ENCODE measurements around the gene FASTKD3. TPM values are rescaled to one million over a fixed set of nuclear protein-coding genes. Genes with fewer than 3 reads are reported as not detected.

The FASTKD3 gene
- total RNA-seq, 1 experiment from 2014 or later: 9.9 TPM

DNA sequence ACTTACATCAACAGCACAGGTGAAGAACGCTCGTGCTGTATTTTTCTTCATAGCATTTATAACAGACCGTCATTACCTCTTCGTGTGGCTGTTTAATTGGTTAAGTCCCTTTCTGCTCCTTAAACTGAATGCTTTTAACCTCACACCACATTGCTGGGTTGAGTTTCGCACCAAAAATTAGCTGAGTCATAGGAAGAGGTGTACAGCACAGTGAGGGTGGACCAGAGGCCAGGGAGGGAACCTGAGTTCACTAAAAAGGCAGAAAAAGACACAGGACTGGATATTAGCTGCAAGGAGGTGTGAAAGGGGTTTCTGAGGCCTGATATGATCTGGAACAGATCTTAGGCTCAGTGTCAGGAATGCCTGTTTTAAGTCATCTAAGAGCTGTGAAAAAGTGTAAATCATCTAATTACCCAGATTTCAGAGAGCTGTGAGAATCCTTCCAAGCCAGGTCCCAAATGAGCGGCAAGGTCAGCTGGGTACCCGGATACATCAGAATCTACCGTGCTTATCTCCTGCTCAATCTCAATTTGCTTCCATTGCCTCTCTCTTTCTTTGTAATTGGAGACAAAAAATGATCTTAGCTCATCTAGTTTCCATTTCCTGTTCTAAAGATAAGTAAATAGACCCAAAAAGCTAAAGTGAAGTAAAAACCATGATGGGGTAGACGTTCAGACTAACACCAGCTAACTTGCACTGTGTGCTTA, 10.8 kb downstream of the FASTKD3 start:
- Histone ChIP-seq H3K4me1 (ENCODE audit: control insufficient read depth, insufficient read depth, low read length) (no peaks in the 10 kb centered on the region; the same call in 1 of the 2 replicates), H3K4me3 (ENCODE audit: low read depth in 2 of 2, low read length in 2 of 2) (no peak overlapping the region), H3K27ac (ENCODE audit: low read length) (no peak overlapping the region), H3K27me3 (ENCODE audit: control insufficient read depth, insufficient read depth, low read length) (no peaks in the 10 kb centered on the region), H3K9me3 (ENCODE audit: control insufficient read depth, insufficient read depth, low read depth, low read length) (no peaks in the 10 kb centered on the region), H3K36me3 (ENCODE audit: control insufficient read depth, insufficient read depth, low read length) (peaks cover 32% of the 10 kb centered on the region)
- no peak for TF ChIP-seq TCF7L2 (IDR thresholded peaks at IDR 0.05; ENCODE audit: low read depth, low read length)
- TF ChIP-seq POLR2AphosphoS5 (IDR thresholded peaks at IDR 0.05; ENCODE audit: low read depth, low read length): no peak
- TF ChIP-seq, protein P1, sequence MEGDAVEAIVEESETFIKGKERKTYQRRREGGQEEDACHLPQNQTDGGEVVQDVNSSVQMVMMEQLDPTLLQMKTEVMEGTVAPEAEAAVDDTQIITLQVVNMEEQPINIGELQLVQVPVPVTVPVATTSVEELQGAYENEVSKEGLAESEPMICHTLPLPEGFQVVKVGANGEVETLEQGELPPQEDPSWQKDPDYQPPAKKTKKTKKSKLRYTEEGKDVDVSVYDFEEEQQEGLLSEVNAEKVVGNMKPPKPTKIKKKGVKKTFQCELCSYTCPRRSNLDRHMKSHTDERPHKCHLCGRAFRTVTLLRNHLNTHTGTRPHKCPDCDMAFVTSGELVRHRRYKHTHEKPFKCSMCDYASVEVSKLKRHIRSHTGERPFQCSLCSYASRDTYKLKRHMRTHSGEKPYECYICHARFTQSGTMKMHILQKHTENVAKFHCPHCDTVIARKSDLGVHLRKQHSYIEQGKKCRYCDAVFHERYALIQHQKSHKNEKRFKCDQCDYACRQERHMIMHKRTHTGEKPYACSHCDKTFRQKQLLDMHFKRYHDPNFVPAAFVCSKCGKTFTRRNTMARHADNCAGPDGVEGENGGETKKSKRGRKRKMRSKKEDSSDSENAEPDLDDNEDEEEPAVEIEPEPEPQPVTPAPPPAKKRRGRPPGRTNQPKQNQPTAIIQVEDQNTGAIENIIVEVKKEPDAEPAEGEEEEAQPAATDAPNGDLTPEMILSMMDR (IDR thresholded peaks at IDR 0.05): no peak
- TF ChIP-seq REST (IDR thresholded peaks at IDR 0.05; ENCODE audit: insufficient read depth in 1 of 2, low read depth in 2 of 2, low read length in 1 of 2): no peak
- intact Hi-C loops (cut with micrococcal nuclease; ENCODE audit: unreplicated experiment) (no loop called here), in situ Hi-C loops (cut with HindIII; ENCODE audit: low pct_unique_long_range_greater_than_20kb, low sequenced_read_pairs) (no loop called here)
- DNase-seq (ENCODE audit: low read depth, low spot score) (no peak), ATAC-seq (no peak)
- ChIA-PET POLR2A (no interaction called here), CTCF (interaction anchor here (0.6 kb wide), 1 partner anchor 779 kb away, joined by 3 read pairs; no protein-coding TSS in a partner anchor)
- BruUV-seq (replicated peaks): no TSS peak

DNA sequence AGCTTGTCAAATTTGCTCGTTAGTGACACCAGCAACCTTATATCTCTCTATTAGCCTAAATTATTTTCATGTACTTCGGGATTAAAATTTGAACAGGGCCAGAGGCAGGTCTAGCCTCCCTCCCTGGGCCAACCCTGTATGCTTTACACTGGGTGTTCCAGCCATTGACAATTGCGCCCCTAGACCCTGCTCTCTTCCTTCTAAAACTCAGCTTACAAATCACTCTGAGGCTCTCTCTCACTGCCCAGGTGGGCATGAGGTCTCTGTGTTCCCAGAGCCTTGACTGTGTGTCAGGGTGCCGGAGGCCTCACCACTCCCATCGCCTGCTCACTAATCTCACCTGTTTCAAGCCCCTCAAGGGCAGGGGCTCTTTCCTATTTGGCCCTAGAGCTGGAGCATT, 11.5 kb downstream of the FASTKD3 start:
- intact Hi-C loops (cut with micrococcal nuclease; ENCODE audit: unreplicated experiment): no loop called here
- Histone ChIP-seq H3K27me3 (ENCODE audit: control insufficient read depth, insufficient read depth, low read length) (no peaks in the 10 kb centered on the region), H3K4me1 (ENCODE audit: control insufficient read depth, insufficient read depth, low read length) (no peaks in the 10 kb centered on the region; the same call in 1 of the 2 replicates), H3K27ac (ENCODE audit: low read length) (no peak overlapping the region), H3K9me3 (ENCODE audit: control insufficient read depth, insufficient read depth, low read depth, low read length) (no peaks in the 10 kb centered on the region), H3K36me3 (ENCODE audit: control insufficient read depth, insufficient read depth, low read length) (peaks cover 26% of the 10 kb centered on the region), H3K4me3 (ENCODE audit: low read depth in 2 of 2, low read length in 2 of 2) (no peak overlapping the region)
- in situ Hi-C loops (cut with HindIII; ENCODE audit: low pct_unique_long_range_greater_than_20kb, low sequenced_read_pairs): no loop called here
- no TSS peak for BruUV-seq (replicated peaks)
- ChIA-PET CTCF (no interaction called here), POLR2A (no interaction called here)
- no peak for TF ChIP-seq SIN3A (IDR thresholded peaks at IDR 0.05; ENCODE audit: borderline replicate concordance, insufficient read depth, low read depth, low read length)
- TF ChIP-seq REST (IDR thresholded peaks at IDR 0.05; ENCODE audit: insufficient read depth in 1 of 2, low read depth in 2 of 2, low read length in 1 of 2): no peak
- TF ChIP-seq, protein P1 (IDR thresholded peaks at IDR 0.05): no peak
- TF ChIP-seq POLR2AphosphoS5 (IDR thresholded peaks at IDR 0.05; ENCODE audit: low read depth, low read length): no peak
- no peak for TF ChIP-seq TCF7L2 (IDR thresholded peaks at IDR 0.05; ENCODE audit: low read depth, low read length)
- ATAC-seq (peak; percentile 46), DNase-seq (ENCODE audit: low read depth, low spot score) (no peak)

Data from Panc1 (cell line).